GM12878 (cell line): ENCODE data around the gene FNDC3B. TPM values are rescaled to one million over a fixed set of nuclear protein-coding genes. Genes with fewer than 3 reads are reported as not detected.

Experiments
- ATAC-seq: fragments of 200-7000 bp; cut with Tn5 transposase; 3 replicates; pipeline ENCODE4 v1.9.1; 2020; ENCODE audit warnings: mild to moderate bottlenecking, moderate library complexity
- BruUV-seq: library from RNA; stranded (reverse); fragments of 400-500 nt; replicated peaks from 2 replicates; lab custom pipeline; 2021; lab: Mats Ljungman, UMichigan
- CTCF ChIA-PET: fragments of 300-600 bp; sonication (Branson Sonifier 250); formaldehyde crosslinking; extraction: SDS; loops from one replicate; lab custom pipeline; 2021; ENCODE audit warnings: inconsistent platforms; lab: Yijun Ruan, JAX
- POLR2A ChIA-PET: fragments of 350-600 bp; formaldehyde crosslinking; extraction: SDS; loops from one replicate; lab custom pipeline; 2021; ENCODE audit warnings: inconsistent platforms; lab: Charles Lee
- RAD21 ChIA-PET: fragments of 300-600 bp; sonication (Branson Sonifier 250); formaldehyde crosslinking; loops from one replicate; lab custom pipeline; 2023; ENCODE audit warnings: antibody characterized with exemption; ENCODE audit not compliant: unreplicated experiment; lab: Charles Lee
- SMC1A ChIA-PET: fragments of 300-600 bp; sonication (Branson Sonifier 250); formaldehyde crosslinking; loops from one replicate; lab custom pipeline; 2023; ENCODE audit not compliant: unreplicated experiment, uncharacterized antibody; lab: Charles Lee
- DNase-seq: peaks from one replicate; pipeline ENCODE4 v3.0.0-alpha.2; 2011; ENCODE audit warnings: low read depth, low spot score
- FAIRE-seq: peaks from 3 replicates; lab custom pipeline; 2011; peaks lifted over from hg19 to GRCh38; lab: Jason Lieb, UNC
- H2AFZ ChIP-seq: 2 replicates; pipeline ENCODE4 v1.6.0; 2011; ENCODE audit warnings: low read depth, low read length, control low read depth; ENCODE audit not compliant: control insufficient read depth
- H3K27ac ChIP-seq: 2 replicates; pipeline ENCODE4 v1.5.1; 2011; ENCODE audit warnings: control low read depth; ENCODE audit not compliant: control insufficient read depth, insufficient read depth
- H3K27me3 ChIP-seq, 2 experiments: replicated peaks in 1 of 2; 2 replicates each; pipeline versions ENCODE4 v1.6.0 to v1.6.1; 2011; ENCODE audit warnings: low read length in 1 of 2; ENCODE audit not compliant: control insufficient read depth in 2 of 2, insufficient read depth in 2 of 2
- H3K36me3 ChIP-seq, 2 experiments: 2 replicates each; pipeline ENCODE4 v1.5.1; 2011; ENCODE audit warnings: low read length in 1 of 2; ENCODE audit not compliant: control insufficient read depth in 2 of 2, insufficient read depth in 2 of 2
- H3K4me1 ChIP-seq: 2 replicates; pipeline ENCODE4 v1.6.1; 2011; ENCODE audit warnings: mild to moderate bottlenecking, low read length, moderate library complexity, mixed read lengths; ENCODE audit not compliant: control insufficient read depth, insufficient read depth
- H3K4me2 ChIP-seq: 2 replicates; pipeline ENCODE4 v1.6.0; 2011; ENCODE audit warnings: control low read depth; ENCODE audit not compliant: control insufficient read depth, insufficient read depth
- H3K4me3 ChIP-seq: fragments of 200-600 bp; sonication (generic); 2 replicates; pipeline ENCODE4 v1.5.1; 2016
- H3K79me2 ChIP-seq: 2 replicates; pipeline ENCODE4 v1.6.0; 2011; ENCODE audit warnings: low read length; ENCODE audit not compliant: control insufficient read depth, insufficient read depth
- H3K9ac ChIP-seq: 2 replicates; pipeline ENCODE4 v1.8.0; 2011; ENCODE audit warnings: low read length, control low read depth, mixed read lengths; ENCODE audit not compliant: control insufficient read depth, insufficient read depth
- H3K9me3 ChIP-seq: replicated peaks from 3 replicates; pipeline ENCODE4 v1.5.1; 2011; ENCODE audit warnings: mild to moderate bottlenecking, low read length; ENCODE audit not compliant: control insufficient read depth, insufficient read depth
- H4K20me1 ChIP-seq: 2 replicates; pipeline ENCODE4 v1.6.0; 2011; ENCODE audit not compliant: control insufficient read depth, insufficient read depth
- CBX5 ChIP-seq: sonication (generic); IDR thresholded peaks from 2 replicates; pipeline ENCODE4 v1.6.1; 2016; ENCODE audit warnings: low read depth, moderate library complexity, mild to moderate bottlenecking, inconsistent platforms
- CHD4 ChIP-seq: fragments of 200-600 bp; sonication (generic); IDR thresholded peaks from 2 replicates; pipeline ENCODE4 v1.6.1; 2016; ENCODE audit warnings: mild to moderate bottlenecking
- ESRRA ChIP-seq: IDR thresholded peaks from 2 replicates; pipeline ENCODE4 v1.6.1; 2012; ENCODE audit warnings: mild to moderate bottlenecking, low read length, improper control_type of control experiment
- LARP7 ChIP-seq: fragments of 450-650 bp; IDR thresholded peaks from 2 replicates; pipeline ENCODE4 v1.6.1; 2017; ENCODE audit warnings: mild to moderate bottlenecking
- NR2C2 ChIP-seq: IDR thresholded peaks from 2 replicates; pipeline ENCODE4 v1.6.1; 2011; ENCODE audit warnings: borderline replicate concordance, low read depth; ENCODE audit not compliant: control insufficient read depth, insufficient read length
- NRF1 ChIP-seq: conservative IDR thresholded peaks from 2 replicates; pipeline ENCODE4 v1.6.1; 2011; ENCODE audit warnings: mild to moderate bottlenecking, low read depth, low read length, improper control_type of control experiment
- PAX5 ChIP-seq: IDR thresholded peaks from 2 replicates; pipeline ENCODE4 v1.6.1; 2011; ENCODE audit warnings: low read depth, low read length, borderline replicate concordance
- POU2F2 ChIP-seq: IDR thresholded peaks from 3 replicates; pipeline ENCODE4 v1.6.1; 2011; ENCODE audit warnings: low read depth, mild to moderate bottlenecking, low read length, borderline replicate concordance
- RAD51 ChIP-seq: fragments of 450-650 bp; IDR thresholded peaks from 2 replicates; pipeline ENCODE4 v1.6.1; 2016; ENCODE audit warnings: moderate library complexity, mild to moderate bottlenecking, inconsistent platforms
- ZBTB4 ChIP-seq: fragments of 450-650 bp; formaldehyde crosslinking; IDR thresholded peaks from 2 replicates; pipeline ENCODE4 v1.4.0; 2022; ENCODE audit warnings: mild to moderate bottlenecking, moderate library complexity
- WGBS: methylation state at CpG from one replicate; pipeline ENCODE4 v1.1.6; 2016; ENCODE audit warnings: low lambda C conversion rate; ENCODE audit not compliant: insufficient replicate concordance, insufficient coverage; ENCODE audit errors: missing lambda C conversion rate; 5-methylcytosine and 5-hydroxymethylcytosine counted together
- in situ Hi-C: fragments of 300-500 bp; cut with MboI; formaldehyde crosslinking; loops from 9 replicates; pipeline ENCODE4 v1.14.3; 2018; ENCODE audit warnings: mixed read lengths
- intact Hi-C: fragments of 100-400 bp; cut with micrococcal nuclease; formaldehyde crosslinking; loops from one replicate; pipeline ENCODE4 v1.14.2; 2022; ENCODE audit not compliant: unreplicated experiment
- polyA plus RNA-seq, 11 experiments: library from polyadenylated mRNA; depleted of rRNA in 4 of 11; unstranded in 6 of 11; stranded (reverse) in 5 of 11; fragments of >200 nt; fragmentation: Nextera tagmentation in 4 of 11; fragmentation: Illumina TruSeq in 1 of 11; extraction: Ambion mirVana in 4 of 11; extraction: Trizol in 1 of 11; gene quantifications; 1 replicate in 1 of 11; 2 replicates in 10 of 11; pipeline versions ENCODE4 v1.2.1 to v1.2.3, GENCODE V29; 2011 to 2016; ENCODE audit warnings: inconsistent platforms in 2 of 11, missing spikeins in 2 of 11, low read depth in 1 of 11
- total RNA-seq, 4 experiments: library from RNA; depleted of rRNA in 3 of 4; stranded (reverse); fragments of >200 nt in 3 of 4; fragmentation: Illumina TruSeq in 1 of 4; extraction: Trizol in 1 of 4; gene quantifications; 2 replicates each; pipeline versions ENCODE4 v1.2.1 to v1.2.3, GENCODE V29; 2013 to 2021
- TF ChIP-seq, protein P1 (sequence below): fragments of 450-650 bp; IDR thresholded peaks from 2 replicates; pipeline ENCODE4 v1.6.1; 2016; ENCODE audit warnings: mild to moderate bottlenecking

The FNDC3B gene
- total and polyA plus RNA-seq, 10 of the 15 experiments (the other 5 are each of a cell fraction or from before 2014, with no cell fraction given), result 7.9 to 35.0 (median 18.5) TPM

DNA sequence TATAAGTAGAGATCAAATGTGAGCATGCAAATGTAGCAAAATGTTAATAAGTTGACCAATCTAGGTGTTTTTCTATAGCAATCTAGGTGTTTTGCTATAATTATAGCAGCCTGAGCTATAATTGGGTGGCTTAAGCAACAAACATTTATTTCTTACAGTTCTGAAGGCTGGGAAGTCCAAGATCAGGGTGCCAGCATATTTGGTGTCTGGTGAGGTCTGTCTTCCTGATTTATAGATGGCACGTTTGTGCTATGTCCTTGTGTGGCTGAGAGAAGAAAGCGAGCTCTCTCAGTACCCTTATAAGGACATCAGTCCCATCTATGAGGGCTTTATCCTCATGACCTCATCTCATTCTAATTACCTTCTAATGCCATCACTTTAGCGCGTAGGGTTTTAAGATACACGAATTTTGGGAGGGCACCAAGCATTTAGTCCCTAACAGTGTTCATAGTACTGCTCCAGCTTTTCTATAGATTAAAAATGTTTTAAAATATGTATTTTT is 237.8 kb downstream of the FNDC3B start:
- ChIA-PET SMC1A (interaction anchor here (0.7 to 2.0 kb wide), 7 partner anchors 8 to 264 kb away, joined by 3 to 8 read pairs (median 5); no protein-coding TSS in a partner anchor), POLR2A (no interaction called here), CTCF (interaction anchor here (0.9 to 2.5 kb wide), 7 partner anchors 14 to 243 kb away, joined by 3 to 8 read pairs (median 3); no protein-coding TSS in a partner anchor), RAD21 (interaction anchor here (3.4 kb wide), 1 partner anchor 170 kb away, joined by 10 read pairs; no protein-coding TSS in a partner anchor)
- intact Hi-C loops, result loop anchor here (10.0 kb wide), 1 partner anchor 432 kb away; the partner anchor contains the start of gene TMEM212
- FAIRE-seq, result no peak
- no peaks in the 10 kb centered on the region for H3K9me3 ChIP-seq
- no peaks in the 10 kb centered on the region for H3K79me2 ChIP-seq
- in situ Hi-C loops, result no loop called here
- whole genome bisulfite sequencing, result 98% methylated on average over 5 of the region's 5 CpGs
- H3K4me3 ChIP-seq, result no peak overlapping the region
- no peak for TF ChIP-seq NR2C2
- H4K20me1 ChIP-seq, result no peaks in the 10 kb centered on the region
- no peak overlapping the region for H3K4me2 ChIP-seq
- no peak for ATAC-seq
- no peaks in the 10 kb centered on the region; a peak in 2 of 4 replicates for H3K36me3 ChIP-seq
- DNase-seq, result no peak
- no peak overlapping the region for H3K9ac ChIP-seq
- no peak overlapping the region for H2AFZ ChIP-seq
- no peaks in the 10 kb centered on the region for H3K27me3 ChIP-seq
- H3K27ac ChIP-seq, result no peak overlapping the region
- no TSS peak for BruUV-seq
- H3K4me1 ChIP-seq, result peaks cover 4% of the 10 kb centered on the region; the same call in 1 of the 2 replicates

DNA sequence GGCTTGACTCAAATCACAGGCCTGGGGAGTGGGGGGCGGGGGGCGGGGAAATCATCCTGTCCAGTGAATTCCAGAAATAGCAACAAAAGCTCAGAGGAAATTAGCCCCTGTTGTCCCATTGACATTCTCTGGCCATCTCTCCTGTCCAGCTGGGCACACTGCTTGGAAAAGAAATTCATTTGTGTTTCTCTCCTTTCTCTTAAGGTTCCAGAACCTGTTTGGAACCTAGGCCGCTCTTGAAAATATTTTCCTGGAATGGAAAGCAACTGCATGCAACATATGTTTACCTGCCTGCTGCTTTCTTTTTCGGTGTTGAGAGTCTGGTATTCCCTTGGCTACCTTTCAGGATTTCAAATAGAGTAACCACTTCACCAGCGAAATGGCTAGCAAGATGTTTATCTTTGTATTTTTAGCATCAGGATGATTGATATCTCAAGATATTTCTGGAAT is 239.8 kb downstream of the FNDC3B start:
- ChIA-PET CTCF (interaction anchor here (0.6 to 1.4 kb wide), 2 partner anchors 53 to 666 kb away, joined by 3 to 5 read pairs; no protein-coding TSS in a partner anchor), RAD21 (interaction anchor here (0.6 kb wide), 1 partner anchor 8 kb away, joined by 4 read pairs; no protein-coding TSS in a partner anchor), POLR2A (interaction anchor here (0.6 kb wide), 2 partner anchors 61 to 95 kb away, joined by 3 to 4 read pairs; no protein-coding TSS in a partner anchor), SMC1A (interaction anchor here (1.3 to 1.7 kb wide), 2 partner anchors 8 to 243 kb away, joined by 4 to 6 read pairs; no protein-coding TSS in a partner anchor)
- H3K79me2 ChIP-seq, result no peaks in the 10 kb centered on the region
- FAIRE-seq (no peak), ATAC-seq (no peak), DNase-seq (no peak)
- BruUV-seq, result no TSS peak
- in situ Hi-C loops, result no loop called here
- H3K36me3 ChIP-seq, result no peaks in the 10 kb centered on the region; a peak in 3 of 4 replicates
- no peaks in the 10 kb centered on the region for H4K20me1 ChIP-seq
- H3K4me2 ChIP-seq, result no peak overlapping the region
- H3K9ac ChIP-seq, result no peak overlapping the region
- 95% methylated on average over 5 of the region's 5 CpGs for WGBS
- no peaks in the 10 kb centered on the region for H3K4me1 ChIP-seq
- H3K9me3 ChIP-seq, result no peaks in the 10 kb centered on the region
- TF ChIP-seq ESRRA, result no peak
- TF ChIP-seq PAX5, result no peak
- TF ChIP-seq RAD51, result no peak
- TF ChIP-seq POU2F2, result no peak
- TF ChIP-seq, protein P1, sequence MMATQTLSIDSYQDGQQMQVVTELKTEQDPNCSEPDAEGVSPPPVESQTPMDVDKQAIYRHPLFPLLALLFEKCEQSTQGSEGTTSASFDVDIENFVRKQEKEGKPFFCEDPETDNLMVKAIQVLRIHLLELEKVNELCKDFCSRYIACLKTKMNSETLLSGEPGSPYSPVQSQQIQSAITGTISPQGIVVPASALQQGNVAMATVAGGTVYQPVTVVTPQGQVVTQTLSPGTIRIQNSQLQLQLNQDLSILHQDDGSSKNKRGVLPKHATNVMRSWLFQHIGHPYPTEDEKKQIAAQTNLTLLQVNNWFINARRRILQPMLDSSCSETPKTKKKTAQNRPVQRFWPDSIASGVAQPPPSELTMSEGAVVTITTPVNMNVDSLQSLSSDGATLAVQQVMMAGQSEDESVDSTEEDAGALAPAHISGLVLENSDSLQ, result no peak
- no peak for TF ChIP-seq NRF1
- no peak for TF ChIP-seq CBX5
- TF ChIP-seq LARP7, result no peak
- TF ChIP-seq ZBTB4 (CRISPR knock-in tag), result no peak
- no peak for TF ChIP-seq CHD4
- TF ChIP-seq, all 136 proteins: peak for 0
- Histone ChIP-seq H3K27ac (no peak overlapping the region), H3K27me3 (no peaks in the 10 kb centered on the region), H2AFZ (no peak overlapping the region), H3K4me3 (no peak overlapping the region)
- intact Hi-C loops, result loop anchor here (10.0 kb wide), 1 partner anchor 434 kb away; the partner anchor contains the start of gene TMEM212
